ENCODE measurements around the gene GALNT7.
"Not testable (repeated sequence)": the region's sequence is repeated elsewhere in the genome, so short reads cannot be mapped to it uniquely, and the experiment has no call there.

Gene GALNT7

GRCh38 chr4:173218411-173219125 is 50.0 kb downstream of the GALNT7 start:
- no peak for TF ChIP-seq CTCF (IDR thresholded peaks at IDR 0.05; ENCODE audit: low read depth, low read length, missing control alignments)
- in situ Hi-C loops (cut with HindIII; ENCODE audit: low sequenced_read_pairs): no loop called here
- no peak overlapping the region for H3K4me3 ChIP-seq (ENCODE audit: low read depth, low read length)
- peak; percentile 94 for DNase-seq (ENCODE audit: low read depth)

- DNase-seq (ENCODE audit: low read depth); H3K4me3 ChIP-seq (ENCODE audit: low read depth, low read length); in situ Hi-C loops (cut with HindIII; ENCODE audit: low sequenced_read_pairs): not testable (repeated sequence)
Observed at GRCh38 chr4:173219126-173219437, 50.5 kb downstream of the GALNT7 start.

DNA sequence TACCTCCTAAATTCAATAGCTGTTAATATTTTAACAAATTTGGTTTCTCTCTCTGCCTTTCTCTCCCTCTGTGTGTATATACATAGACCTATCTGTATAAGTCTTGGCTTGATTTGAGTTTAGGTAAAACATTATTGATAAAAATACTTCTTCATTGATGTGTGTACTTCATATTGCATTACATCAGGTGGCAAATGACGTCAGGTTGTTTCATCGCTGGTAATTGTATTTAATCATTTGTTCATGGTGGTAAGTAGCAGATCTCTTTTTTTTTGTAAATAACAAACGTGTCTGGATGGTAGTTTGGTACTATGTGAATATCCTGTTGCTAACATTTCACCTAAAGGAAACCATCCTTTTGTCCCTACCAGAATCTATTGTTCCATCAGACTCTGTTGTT is 55.1 kb downstream of the GALNT7 start:
- TF ChIP-seq CTCF (IDR thresholded peaks at IDR 0.05; ENCODE audit: low read depth, low read length, missing control alignments): no peak
- no peak for DNase-seq (ENCODE audit: low read depth)
- no peak overlapping the region for H3K4me3 ChIP-seq (ENCODE audit: low read depth, low read length)
- in situ Hi-C loops (cut with HindIII; ENCODE audit: low sequenced_read_pairs): no loop called here

- in situ Hi-C loops (cut with HindIII; ENCODE audit: low sequenced_read_pairs): no loop called here
- TF ChIP-seq CTCF (IDR thresholded peaks at IDR 0.05; ENCODE audit: low read depth, low read length, missing control alignments): no peak
- DNase-seq (ENCODE audit: low read depth): no peak
- H3K4me3 ChIP-seq (ENCODE audit: low read depth, low read length): no peak overlapping the region
Observed at GRCh38 chr4:173226401-173226888, 57.8 kb downstream of the GALNT7 start.

DNA sequence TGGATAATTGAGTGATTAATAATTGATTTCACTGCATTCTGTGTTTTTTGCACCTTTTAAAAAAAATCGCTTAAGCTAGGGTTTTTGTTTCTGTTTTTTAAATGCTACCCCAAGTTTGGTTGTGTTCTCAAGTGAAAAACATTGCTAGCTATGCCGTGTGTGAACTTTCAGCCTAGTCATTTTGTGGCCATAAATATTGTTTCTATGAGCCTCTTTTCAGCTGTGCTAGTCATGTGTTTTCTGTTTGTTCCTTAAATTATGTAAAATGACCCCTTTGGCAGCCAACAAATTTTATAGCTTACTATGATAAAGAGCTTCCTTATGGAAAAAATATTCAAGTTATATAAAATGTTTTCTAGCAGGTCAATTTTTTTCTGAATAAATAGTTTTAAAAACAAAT is 59.1 kb downstream of the GALNT7 start:
- H3K4me3 ChIP-seq (ENCODE audit: low read depth, low read length): no peak overlapping the region
- in situ Hi-C loops (cut with HindIII; ENCODE audit: low sequenced_read_pairs): no loop called here
- no peak for DNase-seq (ENCODE audit: low read depth)
- no peak for TF ChIP-seq CTCF (IDR thresholded peaks at IDR 0.05; ENCODE audit: low read depth, low read length, missing control alignments)

DNA sequence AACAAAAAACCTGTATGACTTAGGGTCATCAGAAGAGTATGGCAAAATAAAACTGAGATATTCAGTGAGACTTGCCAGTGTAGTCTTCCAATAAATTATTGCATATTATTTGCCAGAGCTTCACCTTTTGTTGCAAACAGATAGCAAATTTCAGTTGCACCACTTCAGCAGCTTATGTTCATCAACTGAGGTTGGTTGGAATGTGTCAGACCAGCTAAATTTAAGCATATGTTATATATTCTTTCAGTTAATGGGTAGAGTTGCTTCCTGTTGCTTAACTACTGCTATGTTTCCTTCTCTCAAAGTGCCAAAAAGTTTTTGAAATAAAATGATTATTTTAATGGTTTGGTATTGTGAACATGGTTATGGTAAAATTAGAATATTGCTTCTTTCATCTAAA is 61.5 kb downstream of the GALNT7 start:
- no peak for TF ChIP-seq CTCF (IDR thresholded peaks at IDR 0.05; ENCODE audit: low read depth, low read length, missing control alignments)
- no peak for DNase-seq (ENCODE audit: low read depth)
- in situ Hi-C loops (cut with HindIII; ENCODE audit: low sequenced_read_pairs): no loop called here
- H3K4me3 ChIP-seq (ENCODE audit: low read depth, low read length): no peak overlapping the region

GRCh38 chr4:173231916-173232315 is 63.3 kb downstream of the GALNT7 start:
- in situ Hi-C loops (cut with HindIII; ENCODE audit: low sequenced_read_pairs): no loop called here
- H3K4me3 ChIP-seq (ENCODE audit: low read depth, low read length): no peak overlapping the region

More at GRCh38 chr4:173231916-173232315, 63.3 kb downstream of the GALNT7 start:
- DNase-seq (ENCODE audit: low read depth): no peak
- TF ChIP-seq CTCF (IDR thresholded peaks at IDR 0.05; ENCODE audit: low read depth, low read length, missing control alignments): peak; percentile 37

Measured in astrocyte of the cerebellum (primary cell).